HepG2 (cell line): ENCODE data around the gene SLC25A11. TPM values are rescaled to one million over a fixed set of nuclear protein-coding genes. Genes with fewer than 3 reads are reported as not detected.

Source experiments
- ATAC-seq: fragments of 200-7000 bp; cut with Tn5 transposase; 3 replicates; pipeline ENCODE4 v1.9.1; 2020; ENCODE audit warnings: mild to moderate bottlenecking, moderate library complexity
- BruUV-seq: library from RNA; stranded (reverse); fragments of 400-500 nt; replicated peaks from 2 replicates; lab custom pipeline; 2021; lab: Mats Ljungman, UMichigan
- CTCF ChIA-PET: fragments of 300-600 bp; formaldehyde crosslinking; extraction: SDS; loops from one replicate; lab custom pipeline; 2021; ENCODE audit warnings: low total read pairs, inconsistent platforms, low intra/inter-chr PET ratio; lab: Yijun Ruan, JAX
- POLR2A ChIA-PET: fragments of 350-600 bp; sonication (Branson Sonifier 250); formaldehyde crosslinking; loops from one replicate; lab custom pipeline; 2020; ENCODE audit warnings: antibody characterized with exemption, inconsistent platforms; lab: Yijun Ruan, JAX
- DNase-seq: peaks from one replicate; pipeline ENCODE4 v3.0.0-alpha.2; 2015; ENCODE audit warnings: low spot score
- FAIRE-seq: peaks from 3 replicates; lab custom pipeline; 2011; peaks lifted over from hg19 to GRCh38; lab: Jason Lieb, UNC
- H2AFZ ChIP-seq: one replicate; pipeline ENCODE4 v1.6.1; 2011; ENCODE audit warnings: low read length, inconsistent platforms
- H3K27ac ChIP-seq: fragments of 300-600 bp; 3 replicates; pipeline ENCODE4 v1.8.0; 2011; ENCODE audit warnings: mixed run types, mild to moderate bottlenecking, mixed read lengths, low read length, inconsistent platforms; ENCODE audit not compliant: insufficient read depth; ENCODE audit errors: extremely low read length
- H3K27me3 ChIP-seq, 2 experiments: fragments of 200-600 bp in 1 of 2; 2 replicates in 1 of 2; 3 replicates in 1 of 2; pipeline versions ENCODE4 v1.6.0 to v1.8.0; 2011; ENCODE audit warnings: low read length in 2 of 2, mild to moderate bottlenecking in 2 of 2, moderate library complexity in 2 of 2, inconsistent platforms in 1 of 2; ENCODE audit not compliant: insufficient read depth in 2 of 2, control insufficient read depth in 1 of 2
- H3K36me3 ChIP-seq, 2 experiments: fragments of 200-600 bp in 1 of 2; replicated peaks in 1 of 2; 2 replicates in 1 of 2; 3 replicates in 1 of 2; pipeline versions ENCODE4 v1.5.1 to v1.8.0; 2011; ENCODE audit warnings: low read length in 2 of 2, inconsistent platforms in 1 of 2; ENCODE audit not compliant: insufficient read depth in 2 of 2, control insufficient read depth in 1 of 2
- H3K4me1 ChIP-seq: 2 replicates; pipeline ENCODE4 v1.5.1; 2012; ENCODE audit warnings: low read length, inconsistent platforms; ENCODE audit not compliant: insufficient read depth
- H3K4me2 ChIP-seq: 2 replicates; pipeline ENCODE4 v1.6.0; 2011; ENCODE audit warnings: low read depth, low read length, inconsistent platforms
- H3K4me3 ChIP-seq, 3 experiments: fragments of 200-600 bp in 1 of 3; sonication (generic), shearing (Covaris generic) in 1 of 3; replicated peaks in 1 of 3; 2 replicates each; pipeline ENCODE4 v1.5.1; 2011 to 2016; ENCODE audit warnings: low read length in 3 of 3, inconsistent platforms in 2 of 3, low read depth in 2 of 3, mild to moderate bottlenecking in 2 of 3, control low read depth in 1 of 3, mixed read lengths in 1 of 3; ENCODE audit not compliant: insufficient read depth in 1 of 3
- H3K79me2 ChIP-seq: one replicate; pipeline ENCODE4 v1.6.1; 2011; ENCODE audit warnings: low read length, inconsistent platforms; ENCODE audit not compliant: insufficient read depth
- H3K9ac ChIP-seq: 2 replicates; pipeline ENCODE4 v1.6.0; 2011; ENCODE audit warnings: mild to moderate bottlenecking, low read depth, low read length, inconsistent platforms; ENCODE audit not compliant: insufficient read depth
- H3K9me3 ChIP-seq: 2 replicates; pipeline ENCODE4 v1.5.1; 2012; ENCODE audit warnings: mild to moderate bottlenecking, low read length
- H4K20me1 ChIP-seq: 2 replicates; pipeline ENCODE4 v1.6.0; 2011; ENCODE audit warnings: inconsistent platforms, mild to moderate bottlenecking, low read length, moderate library complexity; ENCODE audit not compliant: insufficient read depth
- ARHGAP35 ChIP-seq: sonication (generic); formaldehyde crosslinking; IDR thresholded peaks from 2 replicates; pipeline ENCODE4 v1.9.0; 2022; ENCODE audit warnings: mild to moderate bottlenecking, inconsistent platforms, moderate library complexity, missing genetic modification reagents, borderline replicate concordance
- FOXC1 ChIP-seq: sonication (generic); formaldehyde crosslinking; IDR thresholded peaks from 2 replicates; pipeline ENCODE4 v1.8.0; 2022; ENCODE audit warnings: mild to moderate bottlenecking, missing genetic modification reagents, borderline replicate concordance
- HHEX ChIP-seq: IDR thresholded peaks from 2 replicates; pipeline ENCODE4 v1.6.1; 2016; ENCODE audit warnings: control low read depth
- HIC2 ChIP-seq: sonication (generic); formaldehyde crosslinking; IDR thresholded peaks from 2 replicates; pipeline ENCODE4 v1.9.0; 2022; ENCODE audit warnings: low read depth, missing genetic modification reagents
- HOXA5 ChIP-seq: sonication (generic); formaldehyde crosslinking; IDR thresholded peaks from 2 replicates; pipeline ENCODE4 v1.4.0; 2020; ENCODE audit warnings: missing genetic modification reagents
- NCOA1 ChIP-seq: sonication (generic); formaldehyde crosslinking; IDR thresholded peaks from 2 replicates; pipeline ENCODE4 v1.9.0; 2021; ENCODE audit warnings: missing genetic modification reagents
- NFATC3 ChIP-seq: sonication (generic); formaldehyde crosslinking; IDR thresholded peaks from 2 replicates; pipeline ENCODE4 v1.5.1; 2020; ENCODE audit warnings: mild to moderate bottlenecking, missing genetic modification reagents
- RARA ChIP-seq: IDR thresholded peaks from 2 replicates; pipeline ENCODE4 v1.6.1; 2016; ENCODE audit warnings: missing genetic modification reagents, missing compliant biosample characterization
- RARG ChIP-seq: sonication (generic); formaldehyde crosslinking; IDR thresholded peaks from 2 replicates; pipeline ENCODE4 v1.4.0; 2020; ENCODE audit warnings: low read depth, mild to moderate bottlenecking, missing genetic modification reagents
- SMC3 ChIP-seq: IDR thresholded peaks from 2 replicates; pipeline ENCODE4 v1.6.1; 2011; ENCODE audit warnings: low read length, improper control_type of control experiment
- SRSF1 ChIP-seq: fragments of 200-400 bp; formaldehyde crosslinking; optimal IDR thresholded peaks from 2 replicates; pipeline ENCODE3; 2017; ENCODE audit warnings: mild to moderate bottlenecking, low read depth, low read length, moderate library complexity
- THAP9 ChIP-seq: sonication (generic); formaldehyde crosslinking; IDR thresholded peaks from 2 replicates; pipeline ENCODE4; 2020; ENCODE audit warnings: missing genetic modification reagents, mild to moderate bottlenecking, borderline replicate concordance
- ZBTB21 ChIP-seq: sonication (generic); formaldehyde crosslinking; IDR thresholded peaks from 2 replicates; pipeline ENCODE4 v1.4.0; 2020; ENCODE audit warnings: missing genetic modification reagents
- ZMAT3 ChIP-seq: sonication (generic); formaldehyde crosslinking; conservative IDR thresholded peaks from 2 replicates; pipeline ENCODE4 v1.7.0; 2021; ENCODE audit warnings: missing genetic modification reagents
- ZNF547 ChIP-seq: sonication (generic); formaldehyde crosslinking; IDR thresholded peaks from 2 replicates; pipeline ENCODE4 v1.5.1; 2020; ENCODE audit warnings: mild to moderate bottlenecking, missing genetic modification reagents
- WGBS: methylation state at CpG from one replicate; pipeline ENCODE4 v1.1.6; 2017; ENCODE audit warnings: low lambda C conversion rate; 5-methylcytosine and 5-hydroxymethylcytosine counted together
- in situ Hi-C: cut with HindIII; loops from 2 replicates; pipeline ENCODE4 v1.10.0; 2017; ENCODE audit warnings: low pct_unique_long_range_greater_than_20kb; ENCODE audit not compliant: extremely low pct_ligation_motif_present
- intact Hi-C: fragments of 100-400 bp; cut with micrococcal nuclease; formaldehyde crosslinking; loops from one replicate; pipeline ENCODE4 v1.10.0; 2022; ENCODE audit not compliant: unreplicated experiment
- polyA plus RNA-seq, 8 experiments: library from polyadenylated mRNA; depleted of rRNA in 3 of 8; stranded (reverse) in 7 of 8; unstranded in 1 of 8; fragments of >200 nt; fragmentation: Illumina TruSeq in 4 of 8; extraction: Trizol in 4 of 8; gene quantifications; 2 replicates each; pipeline versions ENCODE4 v1.2.1 to v1.2.3, GENCODE V29; 2011 to 2016; ENCODE audit warnings: low read depth in 4 of 8, missing spikeins in 1 of 8, mixed read lengths in 1 of 8; ENCODE audit not compliant: insufficient read depth in 1 of 8
- total RNA-seq, 5 experiments: library from RNA; depleted of rRNA; stranded (reverse); fragments of >200 nt; fragmentation: Illumina TruSeq; extraction: Trizol; gene quantifications; 2 replicates each; pipeline ENCODE4 v1.2.3, GENCODE V29; 2016; ENCODE audit warnings: low read depth in 1 of 5
- TF ChIP-seq, protein P1 (sequence below): sonication (generic); formaldehyde crosslinking; IDR thresholded peaks from 2 replicates; pipeline ENCODE4 v1.5.0; 2020; ENCODE audit warnings: missing genetic modification reagents

The SLC25A11 gene
- total and polyA plus RNA-seq, 2 of the 13 experiments (the other 11 are each of a cell fraction or from before 2014, with no cell fraction given) = 35.4 to 47.2 TPM

- Histone ChIP-seq H3K79me2 (peaks cover 27% of the 10 kb centered on the region), H3K4me2 (peak within 1 kb of the TSS; percentile 94), H3K4me1 (peaks cover 31% of the 10 kb centered on the region), H3K27ac (peak within 1 kb of the TSS; percentile 92), H3K9ac (peak within 1 kb of the TSS; percentile 91), H4K20me1 (no peaks in the 10 kb centered on the region), H3K27me3 (no peaks in the 10 kb centered on the region; a peak in 1 of 5 replicates), H3K4me3 (peak within 1 kb of the TSS; percentile 72 to 88 (median 77)), H3K9me3 (no peaks in the 10 kb centered on the region), H3K36me3 (peaks cover 0 to 13% of the 10 kb centered on the region in 2 experiments; a peak in 3 of 5 replicates), H2AFZ (no peak within 1 kb of the TSS)
- FAIRE-seq (peak; percentile 34), DNase-seq (peak; percentile 90), ATAC-seq (peak; percentile 68)
- under 1% methylated on average over 37 of the region's 66 CpGs for WGBS
- POLR2A ChIA-PET = interaction anchor here (0.9 to 10.5 kb wide), 27 partner anchors 8 to 391 kb away, joined by 3 to 273 read pairs (median 5); partner anchors contain the start of genes ARRB2, CAMTA2, ENO3 and INCA1
- in situ Hi-C loops = no loop called here
- intact Hi-C loops = loop anchor here (1.0 to 10.0 kb wide), 3 partner anchors 18 to 253 kb away; partner anchors contain the start of gene ARRB2
- CTCF ChIA-PET = no interaction called here
- BruUV-seq = no TSS peak
- TF ChIP-seq FOXC1 (CRISPR knock-in tag) (peak; percentile 87; the same call in 1 of the 2 replicates), ZBTB21 (CRISPR knock-in tag) (no peak), RARG (CRISPR knock-in tag) (no peak), HOXA5 (CRISPR knock-in tag) (0 out of 2 replicates have a peak, but pooled peaks have one; percentile 16), SMC3 (no peak), THAP9 (CRISPR knock-in tag) (peak; percentile 99), HIC2 (peak; percentile 48; the same call in 1 of the 2 replicates), ZNF547 (CRISPR knock-in tag) (no peak; the same call in 1 of the 2 replicates), ARHGAP35 (CRISPR knock-in tag) (peak; percentile 58; the same call in 1 of the 2 replicates), NCOA1 (CRISPR knock-in tag) (0 out of 2 replicates have a peak, but pooled peaks have one; percentile 35), SRSF1 (peak; percentile 32), NFATC3 (CRISPR knock-in tag) (no peak), HHEX (no peak), ZMAT3 (CRISPR knock-in tag) (peak; percentile 39; the same call in 1 of the 2 replicates), RARA (CRISPR knock-in tag) (no peak; the same call in 1 of the 2 replicates)
- TF ChIP-seq, protein P1, sequence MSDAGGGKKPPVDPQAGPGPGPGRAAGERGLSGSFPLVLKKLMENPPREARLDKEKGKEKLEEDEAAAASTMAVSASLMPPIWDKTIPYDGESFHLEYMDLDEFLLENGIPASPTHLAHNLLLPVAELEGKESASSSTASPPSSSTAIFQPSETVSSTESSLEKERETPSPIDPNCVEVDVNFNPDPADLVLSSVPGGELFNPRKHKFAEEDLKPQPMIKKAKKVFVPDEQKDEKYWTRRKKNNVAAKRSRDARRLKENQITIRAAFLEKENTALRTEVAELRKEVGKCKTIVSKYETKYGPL (CRISPR knock-in tag) = no peak
Measured at GRCh38 chr17:4967539-4968485, 28.0 kb upstream of the SLC25A11 start, which contains the start of gene SPAG7. Gene SPAG7 (minus strand): TSS chr17:4967817. CDS start chr17:4967804, 13 bp downstream.
